Measurements from ENCODE around the gene DLGAP1.

- no peak for TF ChIP-seq CTCF (IDR thresholded peaks at IDR 0.05; ENCODE audit: low read depth, low read length)
- no peak for TF ChIP-seq EZH2phosphoT487 (IDR thresholded peaks at IDR 0.05; ENCODE audit: low read depth)
Measured at GRCh38 chr18:3716116-3716660, 738.9 kb downstream of the DLGAP1 start.
